Left lung (tissue), 10 donors: Measurements from ENCODE around the gene WFDC12. TPM values are rescaled to one million over a fixed set of nuclear protein-coding genes. Genes with fewer than 3 reads are reported as not detected.

Experiments
- ATAC-seq: fragments of 200-7000 bp; cut with Tn5 transposase; one replicate; pipeline ENCODE4 v1.9.1; 2020; ENCODE audit warnings: moderate library complexity
- DNase-seq, 4 donors: peaks; one replicate each; pipeline ENCODE4 v3.0.0-alpha.2; 2013 to 2020
- H3K27ac ChIP-seq, 2 donors: fragments of 200-600 bp; sonication (generic) in 1 of 2; one replicate each; pipeline versions ENCODE4 v1.5.0 to v1.8.0; 2020 to 2021
- H3K27me3 ChIP-seq, 2 donors: fragments of 200-600 bp; sonication (generic) in 1 of 2; one replicate each; pipeline versions ENCODE4 v1.5.0 to v1.8.0; 2020 to 2021
- H3K36me3 ChIP-seq, 2 donors: fragments of 200-600 bp; sonication (generic) in 1 of 2; one replicate each; pipeline versions ENCODE4 v1.5.0 to v1.8.0; 2020 to 2021
- H3K4me1 ChIP-seq, 2 donors: fragments of 200-600 bp; one replicate each; pipeline ENCODE4 v1.8.0; 2021
- H3K4me3 ChIP-seq, 2 donors: fragments of 200-600 bp; sonication (generic) in 1 of 2; one replicate each; pipeline versions ENCODE4 v1.5.0 to v1.8.0; 2020 to 2021; ENCODE audit warnings: mild to moderate bottlenecking in 1 of 2
- H3K9me3 ChIP-seq, 2 donors: fragments of 200-600 bp; sonication (generic) in 1 of 2; one replicate each; pipeline versions ENCODE4 v1.5.0 to v1.8.0; 2020 to 2021
- CTCF ChIP-seq, 2 donors: fragments of 200-600 bp; sonication (generic) in 1 of 2; IDR thresholded peaks; one replicate each; pipeline versions ENCODE4 v1.5.0 to v1.8.0; 2021; ENCODE audit warnings: antibody characterized with exemption in 2 of 2
- intact Hi-C, 2 donors: fragments of 100-400 bp; cut with DNase I; formaldehyde crosslinking; loops; one replicate each; pipeline versions ENCODE4 v1.11.2 to v1.14.2; 2022
- polyA plus RNA-seq, 6 donors: library from polyadenylated mRNA; unstranded; fragments of 120-200 nt; gene quantifications; one replicate each; pipeline ENCODE4 v1.2.1, GENCODE V29; 2013; ENCODE audit not compliant: insufficient read length in 6 of 6
- total RNA-seq, 2 donors: library from RNA; stranded (reverse); fragmentation: NEBNext Ultra II Directional; extraction: Animal tissue kit (Norgen Biotek cat#: 25700); gene quantifications; one replicate each; pipeline ENCODE4 v1.2.1, GENCODE V29; 2021
- donor health status: DM: no; HTN: yes; CAD: no.
- donor health status: DM: no; HTN: no; CAD: no.

The WFDC12 gene
- total and polyA plus RNA-seq, 8 donors: 0.44 to 0.73 TPM; not detected in 6

DNA sequence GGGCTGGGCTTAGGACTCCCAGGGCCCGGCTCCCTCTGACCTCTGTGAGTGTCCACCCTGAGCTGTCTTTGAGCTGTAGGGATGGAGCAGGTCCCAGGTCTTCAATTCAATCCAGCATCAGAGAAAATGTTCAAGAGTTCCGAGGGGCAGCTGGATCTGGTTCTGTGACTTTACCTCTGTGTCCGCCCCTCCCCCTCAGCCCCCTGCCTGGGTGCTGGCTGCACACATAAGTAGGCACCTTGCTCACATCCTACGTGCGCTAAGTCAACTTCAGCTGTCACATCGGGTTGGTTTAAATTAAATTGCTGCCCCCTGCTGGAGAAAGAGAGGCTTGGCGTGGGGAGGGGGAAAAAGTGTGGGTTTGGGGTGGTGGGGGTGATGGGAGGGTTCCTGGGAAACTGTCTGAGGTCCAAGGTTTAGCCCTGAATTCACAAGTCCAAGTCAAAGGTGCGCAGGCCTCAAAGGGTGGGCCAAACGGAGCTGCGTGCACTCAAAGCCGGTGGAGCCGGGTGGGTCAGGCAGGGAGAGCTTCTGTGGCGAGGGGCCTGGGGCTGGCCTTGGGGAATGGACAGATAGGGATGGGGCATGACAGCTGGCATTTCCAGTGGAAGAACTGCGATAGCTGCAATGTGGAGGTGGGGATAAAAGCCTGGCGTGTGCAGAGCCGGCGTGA, 12.3 kb downstream of the WFDC12 start:
- H3K36me3 ChIP-seq: no peaks in the 10 kb centered on the region

DNA sequence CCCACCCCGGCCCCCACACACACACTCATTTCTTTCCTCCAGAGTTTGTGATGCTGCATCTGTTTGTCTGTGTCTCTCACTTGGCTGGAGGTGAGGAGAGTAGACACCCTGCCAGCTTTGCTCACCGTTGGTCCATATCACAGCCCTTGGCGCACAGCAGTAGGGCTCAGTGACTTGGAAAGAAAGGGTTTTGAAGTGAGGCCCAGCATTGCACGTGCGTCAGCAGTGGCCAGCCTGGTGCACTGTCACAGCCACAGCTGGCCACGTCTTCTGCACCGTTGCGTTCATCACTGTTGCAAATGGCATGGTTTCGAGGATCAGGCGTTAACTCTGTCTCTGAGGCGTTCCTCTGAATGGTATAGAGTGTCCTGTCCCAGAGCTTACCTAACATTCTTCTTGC, 13.0 kb downstream of the WFDC12 start:
- intact Hi-C loops: no loop called here
- H3K36me3 ChIP-seq: no peaks in the 10 kb centered on the region
- H3K4me3 ChIP-seq: no peak overlapping the region
- H3K27ac ChIP-seq: no peak overlapping the region
- DNase-seq (no peak), ATAC-seq (no peak)
- no peaks in the 10 kb centered on the region for H3K9me3 ChIP-seq
- TF ChIP-seq CTCF (IDR thresholded peaks at IDR 0.05): no peak
- H3K27me3 ChIP-seq: peaks cover 0 to 27% of the 10 kb centered on the region in 2 donors
- no peaks in the 10 kb centered on the region for H3K4me1 ChIP-seq

More for the DNA sequence above, 12.3 kb downstream of the WFDC12 start:
- intact Hi-C loops: no loop called here
- H3K27me3 ChIP-seq: peaks cover 0 to 32% of the 10 kb centered on the region in 2 donors
- peak; percentile 34 to 36 for TF ChIP-seq CTCF (IDR thresholded peaks at IDR 0.05)
- no peaks in the 10 kb centered on the region for H3K9me3 ChIP-seq
- H3K4me1 ChIP-seq: no peaks in the 10 kb centered on the region
- ATAC-seq (peak; percentile 53), DNase-seq (no peak)
- H3K4me3 ChIP-seq: no peak overlapping the region
- H3K27ac ChIP-seq: no peak overlapping the region

GRCh38 chr20:45110301-45110700, 14.0 kb downstream of the WFDC12 start:
- TF ChIP-seq CTCF (IDR thresholded peaks at IDR 0.05): no peak
- no peaks in the 10 kb centered on the region for H3K4me1 ChIP-seq

GRCh38 chr20:45109634-45110033, 14.6 kb downstream of the WFDC12 start:
- TF ChIP-seq CTCF (IDR thresholded peaks at IDR 0.05): no peak
- intact Hi-C loops: no loop called here

More at GRCh38 chr20:45110301-45110700, 14.0 kb downstream of the WFDC12 start:
- DNase-seq (no peak), ATAC-seq (no peak)
- no peak overlapping the region for H3K27ac ChIP-seq
- H3K36me3 ChIP-seq: no peaks in the 10 kb centered on the region
- H3K27me3 ChIP-seq: peaks cover 0 to 22% of the 10 kb centered on the region in 2 donors
- intact Hi-C loops: no loop called here
- no peak overlapping the region for H3K4me3 ChIP-seq
- no peaks in the 10 kb centered on the region for H3K9me3 ChIP-seq

GRCh38 chr20:45105317-45105716, 18.9 kb downstream of the WFDC12 start:
- no peak for TF ChIP-seq CTCF (IDR thresholded peaks at IDR 0.05)
- Histone ChIP-seq H3K9me3 (no peaks in the 10 kb centered on the region), H3K4me1 (peaks cover 0 to 7% of the 10 kb centered on the region in 2 donors), H3K27me3 (peaks cover 0 to 24% of the 10 kb centered on the region in 2 donors), H3K4me3 (no peak overlapping the region), H3K36me3 (no peaks in the 10 kb centered on the region), H3K27ac (no peak overlapping the region)
- intact Hi-C loops: no loop called here
- no peak for DNase-seq
- no peak for ATAC-seq

More at GRCh38 chr20:45109634-45110033, 14.6 kb downstream of the WFDC12 start:
- H3K4me3 ChIP-seq: no peak overlapping the region
- ATAC-seq (no peak), DNase-seq (no peak)
- peaks cover 0 to 17% of the 10 kb centered on the region in 2 donors for H3K27me3 ChIP-seq
- H3K36me3 ChIP-seq: no peaks in the 10 kb centered on the region
- H3K27ac ChIP-seq: no peak overlapping the region
- no peaks in the 10 kb centered on the region for H3K4me1 ChIP-seq
- H3K9me3 ChIP-seq: no peaks in the 10 kb centered on the region
